HepG2 (cell line): ENCODE data around the gene IL15RA. TPM values are rescaled to one million over a fixed set of nuclear protein-coding genes. Genes with fewer than 3 reads are reported as not detected.

ENCODE experiments used
- ATAC-seq: fragments of 200-7000 bp; cut with Tn5 transposase; 3 replicates; pipeline ENCODE4 v1.9.1; 2020; ENCODE audit warnings: mild to moderate bottlenecking, moderate library complexity
- BruUV-seq: library from RNA; stranded (reverse); fragments of 400-500 nt; replicated peaks from 2 replicates; lab custom pipeline; 2021; lab: Mats Ljungman, UMichigan
- CTCF ChIA-PET: fragments of 300-600 bp; formaldehyde crosslinking; extraction: SDS; loops from one replicate; lab custom pipeline; 2021; ENCODE audit warnings: low total read pairs, inconsistent platforms, low intra/inter-chr PET ratio; lab: Yijun Ruan, JAX
- POLR2A ChIA-PET: fragments of 350-600 bp; sonication (Branson Sonifier 250); formaldehyde crosslinking; loops from one replicate; lab custom pipeline; 2020; ENCODE audit warnings: antibody characterized with exemption, inconsistent platforms; lab: Yijun Ruan, JAX
- DNase-seq: peaks from one replicate; pipeline ENCODE4 v3.0.0-alpha.2; 2015; ENCODE audit warnings: low spot score
- FAIRE-seq: peaks from 3 replicates; lab custom pipeline; 2011; peaks lifted over from hg19 to GRCh38; lab: Jason Lieb, UNC
- H2AFZ ChIP-seq: one replicate; pipeline ENCODE4 v1.6.1; 2011; ENCODE audit warnings: low read length, inconsistent platforms
- H3K27ac ChIP-seq: fragments of 300-600 bp; 3 replicates; pipeline ENCODE4 v1.8.0; 2011; ENCODE audit warnings: mixed run types, mild to moderate bottlenecking, mixed read lengths, low read length, inconsistent platforms; ENCODE audit not compliant: insufficient read depth; ENCODE audit errors: extremely low read length
- H3K27me3 ChIP-seq, 2 experiments: fragments of 200-600 bp in 1 of 2; 2 replicates in 1 of 2; 3 replicates in 1 of 2; pipeline versions ENCODE4 v1.6.0 to v1.8.0; 2011; ENCODE audit warnings: low read length in 2 of 2, mild to moderate bottlenecking in 2 of 2, moderate library complexity in 2 of 2, inconsistent platforms in 1 of 2; ENCODE audit not compliant: insufficient read depth in 2 of 2, control insufficient read depth in 1 of 2
- H3K36me3 ChIP-seq, 2 experiments: fragments of 200-600 bp in 1 of 2; replicated peaks in 1 of 2; 2 replicates in 1 of 2; 3 replicates in 1 of 2; pipeline versions ENCODE4 v1.5.1 to v1.8.0; 2011; ENCODE audit warnings: low read length in 2 of 2, inconsistent platforms in 1 of 2; ENCODE audit not compliant: insufficient read depth in 2 of 2, control insufficient read depth in 1 of 2
- H3K4me1 ChIP-seq: 2 replicates; pipeline ENCODE4 v1.5.1; 2012; ENCODE audit warnings: low read length, inconsistent platforms; ENCODE audit not compliant: insufficient read depth
- H3K4me2 ChIP-seq: 2 replicates; pipeline ENCODE4 v1.6.0; 2011; ENCODE audit warnings: low read depth, low read length, inconsistent platforms
- H3K4me3 ChIP-seq, 3 experiments: fragments of 200-600 bp in 1 of 3; sonication (generic), shearing (Covaris generic) in 1 of 3; replicated peaks in 1 of 3; 2 replicates each; pipeline ENCODE4 v1.5.1; 2011 to 2016; ENCODE audit warnings: low read length in 3 of 3, inconsistent platforms in 2 of 3, low read depth in 2 of 3, mild to moderate bottlenecking in 2 of 3, control low read depth in 1 of 3, mixed read lengths in 1 of 3; ENCODE audit not compliant: insufficient read depth in 1 of 3
- H3K79me2 ChIP-seq: one replicate; pipeline ENCODE4 v1.6.1; 2011; ENCODE audit warnings: low read length, inconsistent platforms; ENCODE audit not compliant: insufficient read depth
- H3K9ac ChIP-seq: 2 replicates; pipeline ENCODE4 v1.6.0; 2011; ENCODE audit warnings: mild to moderate bottlenecking, low read depth, low read length, inconsistent platforms; ENCODE audit not compliant: insufficient read depth
- H3K9me3 ChIP-seq: 2 replicates; pipeline ENCODE4 v1.5.1; 2012; ENCODE audit warnings: mild to moderate bottlenecking, low read length
- H4K20me1 ChIP-seq: 2 replicates; pipeline ENCODE4 v1.6.0; 2011; ENCODE audit warnings: inconsistent platforms, mild to moderate bottlenecking, low read length, moderate library complexity; ENCODE audit not compliant: insufficient read depth
- ATRX ChIP-seq: sonication (generic); formaldehyde crosslinking; IDR thresholded peaks from 2 replicates; pipeline ENCODE4 v1.4.0; 2020; ENCODE audit warnings: missing genetic modification reagents, borderline replicate concordance
- FOXA1 ChIP-seq, 2 experiments: fragments of 450-650 bp in 1 of 2; sonication (generic) in 1 of 2; formaldehyde crosslinking in 1 of 2; IDR thresholded peaks; 2 replicates each; pipeline versions ENCODE4 v1.4.0 to v1.6.1; 2016 to 2020; ENCODE audit warnings: missing genetic modification reagents in 1 of 2
- HES4 ChIP-seq: sonication (generic); formaldehyde crosslinking; IDR thresholded peaks from 2 replicates; pipeline ENCODE4 v1.9.0; 2021; ENCODE audit warnings: mild to moderate bottlenecking, missing genetic modification reagents, borderline replicate concordance
- HMG20A ChIP-seq: IDR thresholded peaks from 2 replicates; pipeline ENCODE4 v1.6.1; 2016; ENCODE audit warnings: borderline replicate concordance
- MAFF ChIP-seq: IDR thresholded peaks from 2 replicates; pipeline ENCODE4 v1.6.1; 2011; ENCODE audit warnings: low read depth, low read length, improper control_type of control experiment
- MBD4 ChIP-seq: IDR thresholded peaks from 2 replicates; pipeline ENCODE4 v1.6.1; 2012; ENCODE audit warnings: low read length, inconsistent platforms, borderline replicate concordance
- PHF20 ChIP-seq: sonication (generic); formaldehyde crosslinking; IDR thresholded peaks from 2 replicates; pipeline ENCODE4 v1.5.0; 2020; ENCODE audit warnings: mild to moderate bottlenecking, missing genetic modification reagents
- RXRB ChIP-seq: IDR thresholded peaks from 2 replicates; pipeline ENCODE4 v1.6.1; 2016; ENCODE audit warnings: borderline replicate concordance, missing genetic modification reagents, missing compliant biosample characterization
- SCMH1 ChIP-seq: sonication (generic); formaldehyde crosslinking; IDR thresholded peaks from 2 replicates; pipeline ENCODE4 v1.9.0; 2021; ENCODE audit warnings: missing genetic modification reagents, mild to moderate bottlenecking, borderline replicate concordance
- SMYD3 ChIP-seq: sonication (generic); formaldehyde crosslinking; IDR thresholded peaks from 2 replicates; pipeline ENCODE4 v1.8.1; 2023; ENCODE audit warnings: mild to moderate bottlenecking, missing genetic modification reagents
- SRY ChIP-seq: sonication (generic); formaldehyde crosslinking; IDR thresholded peaks from 2 replicates; pipeline ENCODE4 v1.8.0; 2022; ENCODE audit warnings: mild to moderate bottlenecking, missing genetic modification reagents
- ZHX1 ChIP-seq: sonication (generic); formaldehyde crosslinking; IDR thresholded peaks from 2 replicates; pipeline ENCODE4 v1.8.1; 2022; ENCODE audit warnings: low read depth, mild to moderate bottlenecking, missing genetic modification reagents
- ZNF101 ChIP-seq: sonication (generic); formaldehyde crosslinking; IDR thresholded peaks from 2 replicates; pipeline ENCODE4 v1.4.0; 2020; ENCODE audit warnings: mild to moderate bottlenecking, low read depth, missing genetic modification reagents, borderline replicate concordance
- ZNF224 ChIP-seq: sonication (generic); formaldehyde crosslinking; IDR thresholded peaks from 2 replicates; pipeline ENCODE4 v1.5.0; 2020; ENCODE audit warnings: mild to moderate bottlenecking, missing genetic modification reagents
- ZNF354B ChIP-seq: sonication (generic); formaldehyde crosslinking; IDR thresholded peaks from 2 replicates; pipeline ENCODE4 v1.8.0; 2022; ENCODE audit warnings: mild to moderate bottlenecking, missing genetic modification reagents
- ZNF468 ChIP-seq: sonication (generic); formaldehyde crosslinking; IDR thresholded peaks from 2 replicates; pipeline ENCODE4 v1.8.0; 2022; ENCODE audit warnings: mild to moderate bottlenecking, moderate library complexity, missing genetic modification reagents
- ZNF772 ChIP-seq: sonication (generic); formaldehyde crosslinking; IDR thresholded peaks from 2 replicates; pipeline ENCODE4 v1.5.0; 2020; ENCODE audit warnings: mild to moderate bottlenecking, missing genetic modification reagents
- WGBS: methylation state at CpG from one replicate; pipeline ENCODE4 v1.1.6; 2017; ENCODE audit warnings: low lambda C conversion rate; 5-methylcytosine and 5-hydroxymethylcytosine counted together
- in situ Hi-C: cut with HindIII; loops from 2 replicates; pipeline ENCODE4 v1.10.0; 2017; ENCODE audit warnings: low pct_unique_long_range_greater_than_20kb; ENCODE audit not compliant: extremely low pct_ligation_motif_present
- intact Hi-C: fragments of 100-400 bp; cut with micrococcal nuclease; formaldehyde crosslinking; loops from one replicate; pipeline ENCODE4 v1.10.0; 2022; ENCODE audit not compliant: unreplicated experiment
- polyA plus RNA-seq, 8 experiments: library from polyadenylated mRNA; depleted of rRNA in 3 of 8; stranded (reverse) in 7 of 8; unstranded in 1 of 8; fragments of >200 nt; fragmentation: Illumina TruSeq in 4 of 8; extraction: Trizol in 4 of 8; gene quantifications; 2 replicates each; pipeline versions ENCODE4 v1.2.1 to v1.2.3, GENCODE V29; 2011 to 2016; ENCODE audit warnings: low read depth in 4 of 8, missing spikeins in 1 of 8, mixed read lengths in 1 of 8; ENCODE audit not compliant: insufficient read depth in 1 of 8
- total RNA-seq, 5 experiments: library from RNA; depleted of rRNA; stranded (reverse); fragments of >200 nt; fragmentation: Illumina TruSeq; extraction: Trizol; gene quantifications; 2 replicates each; pipeline ENCODE4 v1.2.3, GENCODE V29; 2016; ENCODE audit warnings: low read depth in 1 of 5
- TF ChIP-seq, protein P1 (sequence below): sonication (generic); formaldehyde crosslinking; IDR thresholded peaks from 2 replicates; pipeline ENCODE4 v1.5.0; 2020; ENCODE audit warnings: mild to moderate bottlenecking, missing genetic modification reagents

IL15RA gene
- total and polyA plus RNA-seq, 2 of the 13 experiments (the other 11 are each of a cell fraction or from before 2014, with no cell fraction given), result 0.53 to 0.77 TPM

DNA sequence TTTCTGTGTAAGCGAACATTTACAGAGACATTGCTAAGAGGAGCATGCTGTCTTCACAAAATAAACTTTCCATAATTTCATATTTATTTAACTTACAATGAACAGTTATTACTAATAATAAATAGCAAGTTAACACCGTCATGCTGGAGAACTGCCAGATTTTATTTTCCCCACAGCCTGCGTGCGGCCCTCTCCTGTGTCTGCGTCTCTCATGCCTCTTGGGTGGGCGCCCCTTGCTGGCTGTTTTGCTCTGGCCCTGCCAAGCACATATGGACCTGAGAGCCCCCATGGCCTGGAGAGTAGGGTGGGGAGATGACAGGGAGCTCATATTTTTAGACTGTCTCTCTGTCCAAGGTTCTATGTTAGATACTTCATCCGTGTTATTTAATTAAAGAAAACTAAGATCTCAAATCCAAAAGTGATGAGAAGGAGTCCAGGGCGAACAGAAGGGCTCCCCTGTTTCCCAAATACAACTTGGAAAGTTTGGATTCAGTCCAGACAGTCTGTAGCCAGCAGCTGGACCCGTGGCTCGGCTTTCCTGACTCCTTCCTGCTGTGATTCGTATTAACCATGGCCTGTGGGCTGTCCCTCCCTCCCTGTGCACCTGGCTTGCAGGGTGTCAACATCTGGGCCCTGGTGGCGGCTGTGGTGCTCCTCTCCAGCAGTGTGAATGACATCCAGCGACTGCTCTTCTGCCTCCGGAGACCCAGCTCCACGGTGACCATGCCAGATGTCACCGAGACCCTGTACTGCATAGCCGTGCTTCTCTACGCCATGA is 66.8 kb downstream of the IL15RA start:
- Histone ChIP-seq H3K4me2 (no peak overlapping the region), H3K9ac (no peak overlapping the region), H2AFZ (no peak overlapping the region)
- FAIRE-seq, result no peak
- DNase-seq, result no peak
- TF ChIP-seq ZNF772 (CRISPR knock-in tag) (no peak), FOXA1 (IDR thresholded peaks at IDR 0.05) (no peak), FOXA1 (CRISPR knock-in tag; IDR thresholded peaks at IDR 0.05) (no peak), MBD4 (no peak), ATRX (CRISPR knock-in tag) (no peak), PHF20 (CRISPR knock-in tag) (no peak), SMYD3 (CRISPR knock-in tag) (no peak), HMG20A (CRISPR knock-in tag) (no peak), ZNF354B (CRISPR knock-in tag) (no peak), ZNF101 (CRISPR knock-in tag) (no peak), SRY (CRISPR knock-in tag) (no peak), ZHX1 (no peak), ZNF468 (CRISPR knock-in tag) (no peak), ZNF224 (CRISPR knock-in tag) (no peak), SCMH1 (CRISPR knock-in tag) (no peak), MAFF (no peak), RXRB (CRISPR knock-in tag) (no peak), HES4 (CRISPR knock-in tag) (no peak)
- TF ChIP-seq, protein P1, sequence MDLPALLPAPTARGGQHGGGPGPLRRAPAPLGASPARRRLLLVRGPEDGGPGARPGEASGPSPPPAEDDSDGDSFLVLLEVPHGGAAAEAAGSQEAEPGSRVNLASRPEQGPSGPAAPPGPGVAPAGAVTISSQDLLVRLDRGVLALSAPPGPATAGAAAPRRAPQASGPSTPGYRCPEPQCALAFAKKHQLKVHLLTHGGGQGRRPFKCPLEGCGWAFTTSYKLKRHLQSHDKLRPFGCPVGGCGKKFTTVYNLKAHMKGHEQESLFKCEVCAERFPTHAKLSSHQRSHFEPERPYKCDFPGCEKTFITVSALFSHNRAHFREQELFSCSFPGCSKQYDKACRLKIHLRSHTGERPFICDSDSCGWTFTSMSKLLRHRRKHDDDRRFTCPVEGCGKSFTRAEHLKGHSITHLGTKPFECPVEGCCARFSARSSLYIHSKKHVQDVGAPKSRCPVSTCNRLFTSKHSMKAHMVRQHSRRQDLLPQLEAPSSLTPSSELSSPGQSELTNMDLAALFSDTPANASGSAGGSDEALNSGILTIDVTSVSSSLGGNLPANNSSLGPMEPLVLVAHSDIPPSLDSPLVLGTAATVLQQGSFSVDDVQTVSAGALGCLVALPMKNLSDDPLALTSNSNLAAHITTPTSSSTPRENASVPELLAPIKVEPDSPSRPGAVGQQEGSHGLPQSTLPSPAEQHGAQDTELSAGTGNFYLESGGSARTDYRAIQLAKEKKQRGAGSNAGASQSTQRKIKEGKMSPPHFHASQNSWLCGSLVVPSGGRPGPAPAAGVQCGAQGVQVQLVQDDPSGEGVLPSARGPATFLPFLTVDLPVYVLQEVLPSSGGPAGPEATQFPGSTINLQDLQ (CRISPR knock-in tag), result no peak
- TF ChIP-seq, all 625 proteins: peak for 0
- intact Hi-C loops (no loop called here), in situ Hi-C loops (no loop called here)
- H3K79me2 ChIP-seq, result no peaks in the 10 kb centered on the region
- CTCF ChIA-PET, result no interaction called here
- H3K27me3 ChIP-seq, result no peaks in the 10 kb centered on the region
- POLR2A ChIA-PET, result no interaction called here
- no peak for ATAC-seq
- no peak overlapping the region for H3K4me3 ChIP-seq
- H3K27ac ChIP-seq, result no peak overlapping the region
- H3K4me1 ChIP-seq, result no peaks in the 10 kb centered on the region
- peaks cover 34 to 75% of the 10 kb centered on the region in 2 experiments for H3K36me3 ChIP-seq
- 97% methylated on average over 18 of the region's 18 CpGs for WGBS
- BruUV-seq, result no TSS peak
- no peaks in the 10 kb centered on the region for H4K20me1 ChIP-seq
- H3K9me3 ChIP-seq, result no peaks in the 10 kb centered on the region
